HEK293T (cell line): ENCODE results near the gene CNNM4.

Source experiments
- BHLHE40 ChIP-seq: fragments of 450-650 bp; IDR thresholded peaks from 2 replicates; pipeline ENCODE4 v1.6.1; 2016; ENCODE audit warnings: mild to moderate bottlenecking, moderate library complexity, borderline replicate concordance
- ELF4 ChIP-seq: fragments of 450-650 bp; IDR thresholded peaks from 2 replicates; pipeline ENCODE4 v1.6.1; 2017; ENCODE audit warnings: antibody characterized with exemption
- FOXK2 ChIP-seq: fragments of 450-650 bp; IDR thresholded peaks from 2 replicates; pipeline ENCODE4 v1.6.1; 2016; ENCODE audit warnings: mild to moderate bottlenecking
- FOXM1 ChIP-seq: fragments of 450-650 bp; IDR thresholded peaks from 2 replicates; pipeline ENCODE4 v1.6.1; 2017; ENCODE audit warnings: mild to moderate bottlenecking, borderline replicate concordance
- HDGF ChIP-seq: fragments of 450-650 bp; IDR thresholded peaks from 2 replicates; pipeline ENCODE4 v1.6.1; 2017; ENCODE audit warnings: antibody characterized with exemption, borderline replicate concordance
- SP1 ChIP-seq: fragments of 450-650 bp; IDR thresholded peaks from 2 replicates; pipeline ENCODE4 v1.6.1; 2017
- TARDBP ChIP-seq: fragments of 450-650 bp; IDR thresholded peaks from 2 replicates; pipeline ENCODE4 v1.6.1; 2016

GRCh38 chr2:96799623-96799935, 38.9 kb downstream of the CNNM4 start:
- TF ChIP-seq ELF4 (no peak), BHLHE40 (no peak), HDGF (no peak), FOXM1 (no peak), TARDBP (no peak), FOXK2 (no peak), SP1 (no peak)
